PC-9 (cell line): ENCODE measurements around the gene CMTR2. TPM values are rescaled to one million over a fixed set of nuclear protein-coding genes. Genes with fewer than 3 reads are reported as not detected.

ENCODE experiments used
- BruUV-seq: library from RNA; stranded (reverse); fragments of 400-500 nt; replicated peaks from 2 replicates; lab custom pipeline; 2021; lab: Mats Ljungman, UMichigan
- CTCF ChIA-PET: fragments of 300-600 bp; sonication (Branson Sonifier 250); formaldehyde crosslinking; loops from one replicate; lab custom pipeline; 2022; ENCODE audit warnings: antibody characterized with exemption; lab: Charles Lee
- POLR2A ChIA-PET: fragments of 300-600 bp; sonication (Branson Sonifier 250); formaldehyde crosslinking; loops from one replicate; lab custom pipeline; 2022; ENCODE audit warnings: antibody characterized with exemption; ENCODE audit not compliant: unreplicated experiment; lab: Charles Lee
- DNase-seq, 2 experiments: peaks; one replicate each; pipeline versions ENCODE4 v3.0.0 to v3.0.0-alpha.2; 2015 to 2022; ENCODE audit warnings: mixed read lengths in 1 of 2
- H2AFZ ChIP-seq: fragments of 200-600 bp; sonication (generic); 2 replicates; pipeline ENCODE4 v1.8.1; 2017; ENCODE audit warnings: antibody characterized with exemption
- H3F3A ChIP-seq: fragments of 200-600 bp; sonication (generic); 2 replicates; pipeline ENCODE4 v1.8.1; 2017; ENCODE audit warnings: antibody characterized with exemption, mild to moderate bottlenecking, low read depth; ENCODE audit not compliant: insufficient read depth
- H3K27ac ChIP-seq: fragments of 200-600 bp; sonication (generic); 2 replicates; pipeline ENCODE4 v1.6.1; 2016; ENCODE audit warnings: mixed run types
- H3K27me3 ChIP-seq: fragments of 200-600 bp; sonication (generic); 2 replicates; pipeline ENCODE4 v1.6.1; 2016; ENCODE audit warnings: low read depth, mixed run types; ENCODE audit not compliant: insufficient read depth
- H3K36me3 ChIP-seq: fragments of 200-600 bp; sonication (generic); 2 replicates; pipeline ENCODE4 v1.6.1; 2016; ENCODE audit warnings: low read depth, mixed run types
- H3K4me1 ChIP-seq: fragments of 200-600 bp; sonication (generic); replicated peaks from 2 replicates; pipeline ENCODE4 v1.6.1; 2016; ENCODE audit warnings: mixed run types; ENCODE audit not compliant: insufficient read depth
- H3K4me2 ChIP-seq: fragments of 200-600 bp; sonication (generic); 2 replicates; pipeline ENCODE4 v1.6.1; 2017; ENCODE audit warnings: mixed run types
- H3K4me3 ChIP-seq: fragments of 200-600 bp; sonication (generic); 2 replicates; pipeline ENCODE4 v1.6.1; 2016; ENCODE audit warnings: mixed run types
- H3K79me2 ChIP-seq: fragments of 200-600 bp; sonication (generic); 2 replicates; pipeline ENCODE4 v1.6.1; 2017; ENCODE audit warnings: low read depth, mixed run types
- H3K9me2 ChIP-seq: fragments of 200-600 bp; sonication (generic); 2 replicates; pipeline ENCODE4 v1.8.1; 2017; ENCODE audit warnings: mild to moderate bottlenecking; ENCODE audit not compliant: insufficient read depth
- H3K9me3 ChIP-seq: fragments of 200-600 bp; sonication (generic); 2 replicates; pipeline ENCODE4 v1.8.1; 2016; ENCODE audit warnings: low read depth; ENCODE audit not compliant: insufficient read depth
- H4K20me1 ChIP-seq: fragments of 200-600 bp; sonication (generic); 2 replicates; pipeline ENCODE4 v1.8.1; 2017; ENCODE audit not compliant: insufficient read depth
- CTCF ChIP-seq: fragments of 200-600 bp; sonication (generic); conservative IDR thresholded peaks from 2 replicates; pipeline ENCODE4 v1.6.1; 2017; ENCODE audit warnings: mixed run types, antibody characterized with exemption, mild to moderate bottlenecking, moderate library complexity
- EZH2 ChIP-seq: fragments of 200-600 bp; sonication (generic); IDR thresholded peaks from 2 replicates; pipeline ENCODE4 v1.8.0; 2017; ENCODE audit warnings: antibody characterized with exemption, low read depth
- intact Hi-C: fragments of 100-400 bp; cut with micrococcal nuclease; formaldehyde crosslinking; loops from one replicate; pipeline ENCODE4 v1.10.0; 2022; ENCODE audit not compliant: unreplicated experiment
- total RNA-seq: library from RNA; stranded (reverse); gene quantifications from 2 replicates; pipeline ENCODE4 v1.2.3, GENCODE V29; 2021

Gene CMTR2
- total RNA-seq, 1 experiment from 2014 or later, result 36.2 TPM

- intact Hi-C loops, result no loop called here
Measured at GRCh38 chr16:71276589-71277334, 12.4 kb downstream of the CMTR2 start.

GRCh38 chr16:71273384-71273783 is 15.8 kb downstream of the CMTR2 start:
- H3K9me3 ChIP-seq, result 0 out of 2 replicates have a peak, but pooled peaks cover 8% of the 10 kb centered on the region
- H3K36me3 ChIP-seq, result no peaks in the 10 kb centered on the region
- no peak overlapping the region for H2AFZ ChIP-seq
- no peak for TF ChIP-seq EZH2
- TF ChIP-seq CTCF, result no peak
- H3K79me2 ChIP-seq, result no peaks in the 10 kb centered on the region
- H3F3A ChIP-seq, result no peaks in the 10 kb centered on the region
- intact Hi-C loops, result no loop called here
- no peaks in the 10 kb centered on the region for H3K27me3 ChIP-seq
- no peak overlapping the region for H3K4me2 ChIP-seq
- no peak overlapping the region for H3K4me3 ChIP-seq
- H4K20me1 ChIP-seq, result no peaks in the 10 kb centered on the region
- no peaks in the 10 kb centered on the region for H3K4me1 ChIP-seq
- 0 out of 2 replicates have a peak, but pooled peaks cover 3% of the 10 kb centered on the region for H3K9me2 ChIP-seq
- DNase-seq, result no peak
- no TSS peak for BruUV-seq
- no peak overlapping the region for H3K27ac ChIP-seq
- ChIA-PET POLR2A (no interaction called here), CTCF (no interaction called here)

More at GRCh38 chr16:71276589-71277334, 12.4 kb downstream of the CMTR2 start:
- Histone ChIP-seq H3F3A (peaks cover 7% of the 10 kb centered on the region; the same call in 1 of the 2 replicates), H3K4me3 (no peak overlapping the region), H3K9me2 (0 out of 2 replicates have a peak, but pooled peaks cover 3% of the 10 kb centered on the region), H2AFZ (no peak overlapping the region), H3K4me1 (no peaks in the 10 kb centered on the region), H4K20me1 (no peaks in the 10 kb centered on the region), H3K36me3 (no peaks in the 10 kb centered on the region), H3K79me2 (no peaks in the 10 kb centered on the region), H3K4me2 (no peak overlapping the region), H3K27ac (no peak overlapping the region), H3K9me3 (0 out of 2 replicates have a peak, but pooled peaks cover 8% of the 10 kb centered on the region), H3K27me3 (no peaks in the 10 kb centered on the region)
- CTCF ChIA-PET, result no interaction called here
- TF ChIP-seq EZH2, result no peak
- no peak for TF ChIP-seq CTCF
- no peak for DNase-seq
- POLR2A ChIA-PET, result no interaction called here
- BruUV-seq, result no TSS peak

- no peaks in the 10 kb centered on the region for H3K79me2 ChIP-seq
- BruUV-seq, result no TSS peak
- no peak for DNase-seq
- intact Hi-C loops, result no loop called here
- no peaks in the 10 kb centered on the region for H3K27me3 ChIP-seq
- H3K4me1 ChIP-seq, result no peaks in the 10 kb centered on the region
- H3K4me2 ChIP-seq, result no peak overlapping the region
- H4K20me1 ChIP-seq, result no peaks in the 10 kb centered on the region
- no peak overlapping the region for H3K27ac ChIP-seq
- H3K9me2 ChIP-seq, result no peaks in the 10 kb centered on the region
- H2AFZ ChIP-seq, result no peak overlapping the region
- H3K4me3 ChIP-seq, result no peak overlapping the region
- H3F3A ChIP-seq, result no peaks in the 10 kb centered on the region
- TF ChIP-seq CTCF (no peak), EZH2 (no peak)
- H3K9me3 ChIP-seq, result no peaks in the 10 kb centered on the region
- ChIA-PET POLR2A (no interaction called here), CTCF (no interaction called here)
- H3K36me3 ChIP-seq, result no peaks in the 10 kb centered on the region
Measured at GRCh38 chr16:71264299-71264698, 24.9 kb downstream of the CMTR2 start.
